Neuron (in vitro differentiated cells): ENCODE results near the gene DNTTIP2.

Source experiments
- H2AFZ ChIP-seq: one replicate; pipeline ENCODE4 v1.6.1; 2013; ENCODE audit warnings: low read depth, mild to moderate bottlenecking, inconsistent platforms, low read length, moderate library complexity
- H3K27me3 ChIP-seq: one replicate; pipeline ENCODE4 v1.6.1; 2013; ENCODE audit warnings: low read length; ENCODE audit not compliant: insufficient read depth
- H3K36me3 ChIP-seq: one replicate; pipeline ENCODE4 v1.6.1; 2013; ENCODE audit warnings: low read length; ENCODE audit not compliant: insufficient read depth
- H3K4me1 ChIP-seq: one replicate; pipeline ENCODE4 v1.6.1; 2013; ENCODE audit warnings: low read length; ENCODE audit not compliant: insufficient read depth
- H3K4me3 ChIP-seq: 2 replicates; pipeline ENCODE4 v1.5.1; 2013; ENCODE audit warnings: mild to moderate bottlenecking, low read length, moderate library complexity
- H3K9me3 ChIP-seq: one replicate; pipeline ENCODE4 v1.6.1; 2013; ENCODE audit warnings: low read length

The DNTTIP2 gene

GRCh38 chr1:93822730-93823425, 56.1 kb downstream of the DNTTIP2 start:
- Histone ChIP-seq H3K4me3 (no peak overlapping the region), H3K4me1 (no peaks in the 10 kb centered on the region), H2AFZ (no peak overlapping the region), H3K36me3 (no peaks in the 10 kb centered on the region), H3K27me3 (peaks cover 3% of the 10 kb centered on the region), H3K9me3 (no peaks in the 10 kb centered on the region)

- Histone ChIP-seq H3K4me3 (no peak overlapping the region), H3K27me3 (peaks cover 3% of the 10 kb centered on the region), H3K4me1 (no peaks in the 10 kb centered on the region), H3K9me3 (no peaks in the 10 kb centered on the region), H2AFZ (no peak overlapping the region), H3K36me3 (no peaks in the 10 kb centered on the region)
Observed at GRCh38 chr1:93821423-93822144, 57.4 kb downstream of the DNTTIP2 start.

GRCh38 chr1:93820554-93821422, 58.2 kb downstream of the DNTTIP2 start:
- Histone ChIP-seq H3K4me3 (no peak overlapping the region), H3K27me3 (no peaks in the 10 kb centered on the region), H3K4me1 (no peaks in the 10 kb centered on the region), H2AFZ (no peak overlapping the region), H3K36me3 (no peaks in the 10 kb centered on the region), H3K9me3 (no peaks in the 10 kb centered on the region)

GRCh38 chr1:93818570-93818959, 60.4 kb downstream of the DNTTIP2 start:
- no peaks in the 10 kb centered on the region for H3K27me3 ChIP-seq
- no peaks in the 10 kb centered on the region for H3K9me3 ChIP-seq
- no peak overlapping the region for H2AFZ ChIP-seq
- H3K4me1 ChIP-seq: no peaks in the 10 kb centered on the region
- no peak overlapping the region for H3K4me3 ChIP-seq
- no peaks in the 10 kb centered on the region for H3K36me3 ChIP-seq

GRCh38 chr1:93817819-93818569, 61.0 kb downstream of the DNTTIP2 start:
- H2AFZ ChIP-seq: no peak overlapping the region
- no peaks in the 10 kb centered on the region for H3K27me3 ChIP-seq
- H3K9me3 ChIP-seq: no peaks in the 10 kb centered on the region
- H3K36me3 ChIP-seq: no peaks in the 10 kb centered on the region
- H3K4me3 ChIP-seq: no peak overlapping the region
- no peaks in the 10 kb centered on the region for H3K4me1 ChIP-seq

- H3K36me3 ChIP-seq: no peaks in the 10 kb centered on the region
- no peak overlapping the region for H2AFZ ChIP-seq
- no peaks in the 10 kb centered on the region for H3K4me1 ChIP-seq
- no peaks in the 10 kb centered on the region for H3K9me3 ChIP-seq
- no peak overlapping the region for H3K4me3 ChIP-seq
- H3K27me3 ChIP-seq: no peaks in the 10 kb centered on the region
Observed at GRCh38 chr1:93816970-93817678, 61.9 kb downstream of the DNTTIP2 start.
